22Rv1 (cell line): ENCODE measurements around the gene KIF3B.

Experiments used
- CTCF ChIP-seq: fragments of 450-650 bp; IDR thresholded peaks from 2 replicates; pipeline ENCODE4 v1.5.1; 2017; ENCODE audit warnings: mild to moderate bottlenecking
- ZFX ChIP-seq: fragments of 450-650 bp; IDR thresholded peaks from 2 replicates; pipeline ENCODE4 v1.6.1; 2017; ENCODE audit warnings: antibody characterized with exemption, borderline replicate concordance

DNA sequence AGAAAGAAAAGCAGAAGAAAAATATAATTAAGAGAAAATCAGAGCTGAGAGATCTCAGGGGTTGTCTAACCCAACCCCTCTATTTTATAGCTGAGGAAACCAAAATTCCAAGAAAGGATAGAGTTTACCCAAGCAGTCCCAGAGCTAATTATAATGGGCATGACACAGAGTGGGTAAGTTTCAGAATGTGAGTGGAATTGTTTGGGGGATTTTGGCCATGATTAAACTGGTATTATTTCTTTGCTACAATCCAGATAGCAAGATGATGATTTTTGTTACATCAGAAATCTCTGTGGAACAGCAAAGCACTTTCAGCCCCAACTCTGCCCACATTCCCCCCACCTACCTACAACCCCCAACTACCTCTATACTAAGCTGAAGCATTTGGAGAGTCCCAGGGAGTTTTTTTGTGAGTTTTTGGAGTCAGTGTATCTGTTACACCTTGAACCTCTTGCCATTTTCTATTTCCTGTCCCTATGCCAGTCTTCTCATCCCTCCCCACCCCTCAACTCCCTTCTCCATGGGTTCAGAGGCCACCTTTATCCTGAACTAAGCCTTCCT, 45.0 kb upstream of the KIF3B start:
- TF ChIP-seq CTCF (no peak), ZFX (no peak)
